ENCODE data around the gene GCK.

The GCK gene

GRCh38 chr7:44114586-44115310, 74.5 kb downstream of the GCK start:
- no peak for DNase-seq

DNA sequence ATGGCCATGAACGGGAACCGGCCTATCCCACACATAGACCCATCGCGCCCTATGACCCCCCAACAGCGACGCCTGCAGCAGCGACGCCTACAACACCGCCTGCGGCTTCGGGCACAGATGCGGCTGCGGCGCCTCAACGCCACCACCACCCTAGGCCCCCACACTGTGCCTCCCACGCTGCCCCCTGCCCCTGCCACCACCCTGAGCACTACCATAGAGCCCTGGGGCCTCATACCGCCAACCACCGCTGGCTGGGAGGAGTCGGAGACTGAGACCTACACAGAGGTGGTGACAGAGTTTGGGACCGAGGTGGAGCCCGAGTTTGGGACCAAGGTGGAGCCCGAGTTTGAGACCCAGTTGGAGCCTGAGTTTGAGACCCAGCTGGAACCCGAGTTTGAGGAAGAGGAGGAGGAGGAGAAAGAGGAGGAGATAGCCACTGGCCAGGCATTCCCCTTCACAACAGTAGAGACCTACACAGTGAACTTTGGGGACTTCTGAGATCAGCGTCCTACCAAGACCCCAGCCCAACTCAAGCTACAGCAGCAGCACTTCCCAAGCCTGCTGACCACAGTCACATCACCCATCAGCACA, 75.4 kb downstream of the GCK start:
- DNase-seq: no peak

DNA sequence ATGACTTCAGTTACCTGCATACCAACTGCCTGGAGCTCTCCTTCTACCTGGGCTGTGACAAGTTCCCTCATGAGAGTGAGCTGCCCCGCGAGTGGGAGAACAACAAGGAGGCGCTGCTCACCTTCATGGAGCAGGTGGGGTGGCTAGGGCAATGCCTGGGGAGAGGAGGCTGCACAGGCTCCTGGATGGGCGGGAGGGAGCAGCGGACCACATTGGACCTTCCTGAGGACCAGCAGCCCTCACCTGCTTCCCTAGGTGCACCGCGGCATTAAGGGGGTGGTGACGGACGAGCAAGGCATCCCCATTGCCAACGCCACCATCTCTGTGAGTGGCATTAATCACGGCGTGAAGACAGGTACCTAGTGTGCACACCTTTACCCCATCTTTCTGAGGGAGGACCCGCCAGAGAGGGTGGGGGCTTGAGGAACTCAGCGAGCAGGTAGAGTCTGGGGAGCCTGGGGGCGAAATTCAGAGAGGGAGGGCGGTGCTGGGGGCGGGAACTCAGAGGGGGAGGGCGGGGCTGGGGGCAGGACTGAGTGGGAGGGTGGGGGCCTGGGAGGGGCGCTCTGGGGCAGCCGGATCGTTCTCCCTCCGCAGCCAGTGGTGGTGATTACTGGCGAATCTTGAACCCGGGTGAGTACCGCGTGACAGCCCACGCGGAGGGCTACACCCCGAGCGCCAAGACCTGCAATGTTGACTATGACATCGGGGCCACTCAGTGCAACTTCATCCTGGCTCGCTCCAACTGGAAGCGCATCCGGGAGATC, 76.1 kb downstream of the GCK start:
- DNase-seq: no peak

DNA sequence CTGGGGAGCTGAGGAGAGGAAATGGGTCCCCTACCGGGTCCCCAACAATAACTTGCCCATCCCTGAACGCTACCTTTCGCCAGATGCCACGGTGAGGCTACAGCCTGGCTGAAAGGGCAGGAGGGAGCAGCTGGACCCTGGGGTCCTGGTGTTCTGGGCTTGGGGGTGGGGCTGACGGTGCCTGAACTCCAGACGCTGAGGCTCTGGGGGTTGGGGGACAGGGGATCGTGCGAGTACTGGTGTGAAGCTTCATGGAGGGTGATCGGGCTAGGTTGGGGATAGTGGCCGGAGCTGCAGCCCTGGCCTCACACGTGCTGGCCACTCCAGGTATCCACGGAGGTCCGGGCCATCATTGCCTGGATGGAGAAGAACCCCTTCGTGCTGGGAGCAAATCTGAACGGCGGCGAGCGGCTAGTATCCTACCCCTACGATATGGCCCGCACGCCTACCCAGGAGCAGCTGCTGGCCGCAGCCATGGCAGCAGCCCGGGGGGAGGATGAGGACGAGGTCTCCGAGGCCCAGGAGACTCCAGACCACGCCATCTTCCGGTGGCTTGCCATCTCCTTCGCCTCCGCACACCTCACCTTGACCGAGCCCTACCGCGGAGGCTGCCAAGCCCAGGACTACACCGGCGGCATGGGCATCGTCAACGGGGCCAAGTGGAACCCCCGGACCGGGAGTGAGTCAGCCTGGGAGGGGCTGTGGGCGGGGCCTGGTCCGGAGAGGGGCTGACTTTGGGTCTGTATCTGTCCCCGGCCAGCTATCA, 76.8 kb downstream of the GCK start:
- no peak for DNase-seq

DNA sequence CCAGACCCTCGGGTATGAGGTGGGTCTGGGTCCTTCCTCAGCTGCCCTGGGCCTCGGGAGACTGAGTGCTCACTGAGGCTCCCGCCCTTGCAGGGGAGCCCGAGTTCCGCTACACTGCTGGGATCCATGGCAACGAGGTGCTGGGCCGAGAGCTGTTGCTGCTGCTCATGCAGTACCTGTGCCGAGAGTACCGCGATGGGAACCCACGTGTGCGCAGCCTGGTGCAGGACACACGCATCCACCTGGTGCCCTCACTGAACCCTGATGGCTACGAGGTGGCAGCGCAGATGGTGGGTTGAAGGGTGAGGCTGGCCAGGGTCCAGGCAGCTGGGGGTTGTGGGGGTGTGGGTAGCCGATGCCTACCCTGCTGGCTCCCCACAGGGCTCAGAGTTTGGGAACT, 77.5 kb downstream of the GCK start:
- DNase-seq: no peak

DNA sequence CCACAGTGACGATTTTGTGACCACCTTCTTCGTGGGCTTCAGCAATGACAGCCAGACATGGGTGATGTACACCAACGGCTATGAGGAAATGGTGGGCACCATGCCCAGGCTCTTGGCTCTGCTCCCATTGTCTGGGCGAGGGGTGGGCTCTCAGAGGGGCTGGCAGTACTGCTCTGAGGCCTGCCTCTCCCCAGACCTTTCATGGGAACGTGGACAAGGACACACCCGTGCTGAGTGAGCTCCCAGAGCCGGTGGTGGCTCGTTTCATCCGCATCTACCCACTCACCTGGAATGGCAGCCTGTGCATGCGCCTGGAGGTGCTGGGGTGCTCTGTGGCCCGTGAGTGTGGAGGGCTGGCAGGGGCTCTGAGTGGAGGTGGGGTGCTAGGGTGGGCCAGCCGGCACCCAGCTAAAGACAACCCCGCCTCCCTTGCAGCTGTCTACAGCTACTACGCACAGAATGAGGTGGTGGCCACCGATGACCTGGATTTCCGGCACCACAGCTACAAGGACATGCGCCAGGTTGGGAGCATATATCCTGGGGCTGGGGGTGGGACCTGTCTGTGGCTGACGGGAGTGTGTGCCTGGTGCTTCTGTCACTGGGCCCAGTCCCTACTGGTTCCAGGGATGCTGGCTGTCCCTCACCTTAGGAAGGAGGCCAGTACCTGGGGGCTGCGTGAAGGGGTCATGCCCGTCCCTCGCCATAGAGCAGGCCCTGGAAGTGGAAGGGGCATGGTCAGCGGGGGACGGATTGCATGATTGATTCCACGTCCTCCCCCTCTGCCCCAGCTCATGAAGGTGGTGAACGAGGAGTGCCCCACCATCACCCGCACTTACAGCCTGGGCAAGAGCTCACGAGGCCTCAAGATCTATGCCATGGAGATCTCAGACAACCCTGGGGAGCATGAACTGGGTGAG, 78.3 kb downstream of the GCK start:
- DNase-seq: no peak

- no peak for DNase-seq
Measured at GRCh38 chr7:44109991-44110390, 79.2 kb downstream of the GCK start.

GRCh38 chr7:44108768-44109750, 80.2 kb downstream of the GCK start:
- no peak for DNase-seq

- no peak for DNase-seq
Measured at GRCh38 chr7:44107961-44108767, 81.1 kb downstream of the GCK start.

- no peak for DNase-seq
Measured at GRCh38 chr7:44107116-44107960, 81.9 kb downstream of the GCK start.

GRCh38 chr7:44106311-44107065, 82.8 kb downstream of the GCK start:
- DNase-seq: no peak

- DNase-seq: no peak
Measured at GRCh38 chr7:44105832-44106231, 83.4 kb downstream of the GCK start.

- DNase-seq: no peak
Measured at GRCh38 chr7:44104860-44105771, 84.1 kb downstream of the GCK start.

- no peak for DNase-seq
Measured at GRCh38 chr7:44103923-44104859, 85.0 kb downstream of the GCK start, which contains the start of gene AEBP1. Gene AEBP1 (plus strand): TSS chr7:44104345. CDS start chr7:44104666, 321 bp downstream.

- no peak for DNase-seq
Measured at GRCh38 chr7:44103566-44103922, 85.7 kb downstream of the GCK start.
